Amniotic stem cell (primary cell): ENCODE results near the gene LIN7C.

Experiments used
- DNase-seq: peaks from one replicate; lab custom pipeline; 2025; lab: John Stamatoyannopoulos, UW

LIN7C gene

GRCh38 chr11:27447288-27448183 lies 59.0 kb downstream of the LIN7C start:
- DNase-seq, result no peak

- DNase-seq, result no peak
Observed at GRCh38 chr11:27445625-27446024, 60.9 kb downstream of the LIN7C start.

DNA sequence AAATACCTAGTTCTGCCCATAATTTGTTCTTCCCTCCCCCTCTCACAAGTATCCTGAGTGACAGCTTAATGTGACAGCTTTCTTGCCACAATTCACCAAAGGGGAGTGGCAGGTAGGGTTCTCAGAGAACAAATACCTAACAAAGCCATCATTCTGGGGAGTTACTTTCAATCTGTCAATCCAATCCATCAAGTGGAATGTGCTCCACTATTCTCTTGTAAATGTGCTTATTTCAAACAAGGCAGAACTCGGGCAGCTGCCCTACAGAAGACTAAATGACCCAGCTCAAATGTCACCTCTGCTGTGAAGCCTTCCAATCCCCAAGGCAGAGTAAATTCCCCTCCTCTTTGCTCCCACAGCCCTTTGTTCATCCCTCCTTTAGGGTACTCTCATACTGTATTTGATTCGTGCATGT lies 61.8 kb downstream of the LIN7C start:
- no peak for DNase-seq
